IPS-NIHi7 (cell line): Measurements from ENCODE around the gene BEGAIN.

Source experiments
- DNase-seq: peaks from one replicate; pipeline ENCODE4 v3.0.0; 2012; ENCODE audit warnings: mixed read lengths; ENCODE audit errors: extremely low spot score

Gene BEGAIN

GRCh38 chr14:100568164-100568997 lies 18.8 kb downstream of the BEGAIN start:
- DNase-seq, result no peak

DNA sequence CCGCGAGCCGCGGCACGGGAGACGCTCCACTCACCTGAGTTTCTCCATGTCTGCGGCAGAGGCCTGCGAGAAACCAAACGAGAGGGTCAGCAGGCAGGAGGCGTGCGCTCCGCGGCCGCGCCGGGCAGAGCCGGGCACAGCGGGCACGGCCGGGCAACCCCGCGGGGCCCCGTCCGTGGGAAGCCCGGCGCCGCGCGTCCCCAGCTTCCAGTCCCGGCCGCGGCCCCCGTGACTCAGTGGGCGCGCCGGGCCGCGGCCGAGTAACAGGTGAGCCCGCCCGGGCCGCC lies 19.4 kb downstream of the BEGAIN start:
- DNase-seq, result no peak

GRCh38 chr14:100567009-100567876 lies 20.0 kb downstream of the BEGAIN start:
- DNase-seq, result no peak

DNA sequence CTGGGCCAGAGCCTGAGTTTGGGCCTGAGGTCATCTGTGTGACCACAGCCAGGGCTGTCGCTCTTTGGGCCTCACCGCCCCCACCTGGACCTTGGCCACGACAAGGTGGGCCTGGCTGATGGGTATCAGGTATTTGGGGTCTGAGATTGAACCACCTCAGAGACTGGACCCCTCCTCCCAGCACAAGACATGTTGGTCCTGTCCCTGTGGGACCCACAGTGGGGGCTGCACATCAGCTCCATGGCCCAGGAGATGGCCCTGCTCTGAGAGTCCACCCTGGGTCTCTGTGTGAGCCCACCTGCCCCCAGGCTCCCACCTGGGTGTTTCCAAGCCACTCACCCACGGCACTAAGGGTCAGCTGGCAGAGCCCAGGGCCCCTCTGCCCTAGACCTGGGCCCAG lies 20.6 kb downstream of the BEGAIN start:
- DNase-seq, result no peak

DNA sequence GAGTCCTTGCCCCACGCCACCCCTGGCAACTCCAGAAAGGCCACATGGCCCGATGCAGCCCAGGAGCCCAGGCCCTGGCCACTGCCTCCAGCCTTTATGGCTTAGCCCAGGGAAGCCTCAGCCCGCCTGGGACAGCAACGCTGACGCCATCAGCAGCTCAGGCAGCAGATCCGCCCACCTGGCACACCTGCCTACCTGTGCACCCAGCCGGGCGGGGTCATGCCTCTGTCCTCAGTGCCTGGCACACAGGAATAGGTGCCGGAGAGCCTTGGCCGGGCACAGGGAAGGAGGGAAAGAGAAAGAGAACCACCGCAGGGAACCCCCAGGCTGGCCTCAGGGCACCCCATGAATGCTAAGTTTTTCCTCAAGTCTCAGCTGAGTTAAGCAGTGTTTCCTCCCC lies 21.1 kb downstream of the BEGAIN start:
- no peak for DNase-seq

GRCh38 chr14:100565650-100566049 lies 21.6 kb downstream of the BEGAIN start:
- no peak for DNase-seq

- DNase-seq, result no peak
Measured at GRCh38 chr14:100564512-100564911, 22.7 kb downstream of the BEGAIN start.

DNA sequence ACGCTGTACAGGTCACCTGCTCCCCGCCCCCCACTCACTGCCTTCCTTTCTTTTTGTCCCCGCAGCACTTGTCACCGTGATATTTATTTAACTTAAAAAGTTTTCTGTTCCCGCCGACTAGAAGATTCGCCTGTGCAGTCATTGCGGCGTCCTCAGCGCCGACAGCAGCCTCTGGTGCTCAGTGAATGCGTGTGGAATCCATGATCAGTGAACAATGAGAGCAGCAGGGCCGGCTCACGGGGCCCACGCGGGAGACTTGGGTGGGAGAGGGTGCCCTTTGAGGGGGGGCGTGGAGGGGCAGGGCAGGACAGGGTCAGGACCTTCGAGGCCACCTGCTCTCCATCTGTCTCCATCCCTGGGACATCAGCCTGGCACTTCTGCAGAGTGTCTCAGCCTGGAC lies 24.5 kb downstream of the BEGAIN start:
- DNase-seq, result no peak

GRCh38 chr14:100561005-100561404 lies 26.2 kb downstream of the BEGAIN start:
- DNase-seq, result no peak

GRCh38 chr14:100560471-100560870 lies 26.7 kb downstream of the BEGAIN start:
- no peak for DNase-seq

GRCh38 chr14:100559455-100559854 lies 27.8 kb downstream of the BEGAIN start:
- no peak for DNase-seq

- DNase-seq, result no peak
Measured at GRCh38 chr14:100558966-100559365, 28.3 kb downstream of the BEGAIN start.

DNA sequence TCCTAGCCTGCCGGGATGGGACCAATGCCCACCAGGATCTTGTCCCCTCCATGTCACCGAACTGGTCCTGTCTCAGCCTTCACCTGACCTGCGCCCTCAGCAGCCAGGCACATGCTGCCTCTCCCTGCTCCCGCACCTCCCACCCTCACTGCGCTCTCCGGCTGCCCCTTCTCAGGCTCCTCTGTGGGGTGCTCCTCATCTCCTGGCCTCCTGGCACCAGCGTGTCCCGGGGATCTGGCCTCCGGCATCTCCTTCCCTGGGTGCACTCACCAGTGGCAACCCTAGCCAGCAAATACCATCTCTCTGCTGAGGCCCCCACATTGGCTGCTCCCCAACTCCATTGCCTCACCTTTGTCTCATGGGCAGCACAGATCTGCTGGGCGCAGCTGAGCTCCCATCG lies 29.0 kb downstream of the BEGAIN start:
- no peak for DNase-seq

- no peak for DNase-seq
Measured at GRCh38 chr14:100557658-100558057, 29.6 kb downstream of the BEGAIN start.

- no peak for DNase-seq
Measured at GRCh38 chr14:100556936-100557505, 30.2 kb downstream of the BEGAIN start.

DNA sequence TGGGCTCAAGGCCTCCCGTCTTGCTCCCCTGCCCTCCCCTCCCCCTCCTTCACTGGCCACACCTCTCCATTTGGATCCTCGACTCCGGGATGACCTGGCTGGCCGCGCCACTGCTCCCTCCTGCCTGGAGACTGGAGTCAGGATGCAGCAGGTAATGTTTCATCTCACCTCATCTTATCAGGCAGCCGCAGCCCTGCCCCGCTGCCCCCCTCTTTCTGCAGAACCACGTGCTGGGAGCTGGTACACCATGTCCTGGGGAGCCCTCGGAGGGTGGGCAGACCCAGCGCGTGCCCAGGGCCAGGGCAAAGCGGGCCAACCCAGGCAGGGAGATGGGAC lies 31.1 kb downstream of the BEGAIN start:
- no peak for DNase-seq

GRCh38 chr14:100555436-100556139 lies 31.6 kb downstream of the BEGAIN start:
- DNase-seq, result no peak

GRCh38 chr14:100554696-100555320 lies 32.4 kb downstream of the BEGAIN start:
- no peak for DNase-seq

DNA sequence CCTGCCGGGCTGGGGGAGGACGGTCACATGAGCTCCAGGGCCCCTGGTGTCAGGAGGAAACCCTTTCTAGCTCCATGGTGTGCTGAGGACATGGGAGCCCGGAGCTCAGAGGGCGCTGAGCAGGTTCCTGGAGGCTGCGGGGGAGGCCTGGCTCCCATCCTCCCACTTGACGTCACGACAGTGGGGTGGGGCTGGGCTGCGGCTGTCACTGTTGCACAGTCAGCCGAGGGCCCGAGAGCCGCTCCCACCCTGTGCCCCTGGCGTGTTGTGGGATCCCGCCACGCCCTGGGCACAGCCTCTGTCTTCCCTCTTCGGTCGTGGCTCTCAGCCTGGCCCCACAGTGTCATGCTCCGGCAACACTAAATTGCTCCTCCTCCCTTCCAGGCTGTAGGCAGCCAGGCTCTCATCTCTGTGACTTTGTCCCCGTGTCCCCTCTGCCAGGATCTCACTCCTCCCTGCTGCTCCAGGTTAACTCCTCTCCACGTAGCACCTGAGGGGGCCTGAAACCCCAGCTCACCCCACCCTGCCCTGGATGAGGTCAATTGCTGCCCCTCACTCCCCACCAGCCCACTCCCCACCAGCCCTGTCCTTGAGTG lies 33.0 kb downstream of the BEGAIN start:
- DNase-seq, result no peak

DNA sequence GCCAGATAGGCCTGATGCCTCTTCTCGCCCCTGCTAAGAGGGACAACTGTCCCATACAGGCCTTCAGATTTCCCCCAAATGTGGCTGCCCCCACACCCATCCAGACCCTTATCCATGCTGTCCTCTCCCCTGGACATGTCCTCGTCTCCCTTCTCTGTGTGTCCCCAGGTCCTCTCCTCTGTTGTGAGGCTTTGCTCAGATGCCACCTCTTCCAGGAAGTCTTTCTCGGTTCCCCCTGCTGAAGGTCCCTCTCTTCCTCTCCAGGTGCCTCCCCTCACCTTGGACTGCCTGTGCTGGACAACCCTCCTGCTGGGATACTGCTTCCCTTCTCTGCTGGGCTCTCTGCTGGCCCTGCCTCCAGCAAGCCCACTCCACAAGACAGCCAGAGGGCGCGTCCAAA lies 33.7 kb downstream of the BEGAIN start:
- DNase-seq, result no peak

DNA sequence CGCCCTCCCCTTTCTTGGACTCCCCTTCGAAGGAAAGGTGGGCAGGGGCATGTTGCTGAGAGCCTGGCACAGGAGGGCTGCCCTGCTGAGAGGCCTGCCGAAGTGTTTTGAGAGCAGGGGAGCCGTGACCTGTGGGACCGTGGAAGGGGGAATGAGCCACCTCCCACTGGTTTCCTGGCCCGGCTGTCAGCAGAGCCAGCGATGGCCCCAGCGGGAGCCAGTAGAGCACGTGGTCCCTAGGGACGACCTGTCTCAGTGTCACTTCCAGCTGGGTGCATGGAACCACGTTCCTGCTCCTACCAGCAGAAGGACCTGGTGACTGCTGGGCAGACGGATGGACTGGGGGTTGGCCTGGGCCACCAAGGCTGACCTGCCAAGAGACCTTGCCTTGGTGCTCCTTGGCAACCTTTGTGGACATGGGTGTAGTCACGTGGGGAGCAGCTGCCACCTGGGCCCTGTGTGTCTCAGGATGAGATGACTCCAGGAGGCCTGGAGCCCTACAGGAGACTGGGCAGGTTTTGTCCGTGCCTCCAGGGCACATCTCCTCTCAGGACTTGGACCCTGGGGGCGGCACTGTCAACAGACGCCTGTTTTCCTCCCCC lies 34.6 kb downstream of the BEGAIN start:
- DNase-seq, result no peak
